Smooth muscle cell (in vitro differentiated cells): ENCODE measurements around the gene CSAD. TPM values are rescaled to one million over a fixed set of nuclear protein-coding genes. Genes with fewer than 3 reads are reported as not detected.

ENCODE experiments used
- DNase-seq: peaks from one replicate; lab custom pipeline; 2025; ENCODE audit not compliant: unreplicated experiment; lab: John Stamatoyannopoulos, UW
- H2AFZ ChIP-seq: fragments of 200-600 bp; sonication (generic); 2 replicates; pipeline ENCODE4 v1.6.0; 2016; ENCODE audit warnings: antibody characterized with exemption, low read depth, mild to moderate bottlenecking
- H3F3A ChIP-seq: fragments of 200-600 bp; sonication (generic); 2 replicates; pipeline ENCODE4 v1.6.0; 2017; ENCODE audit warnings: antibody characterized with exemption, low read depth
- H3K27ac ChIP-seq: fragments of 200-600 bp; sonication (generic); 2 replicates; pipeline ENCODE4 v1.5.1; 2016; ENCODE audit warnings: low read depth, mild to moderate bottlenecking
- H3K27me3 ChIP-seq: fragments of 200-600 bp; sonication (generic); 2 replicates; pipeline ENCODE4 v1.6.1; 2016; ENCODE audit warnings: low read depth, mild to moderate bottlenecking
- H3K36me3 ChIP-seq: fragments of 200-600 bp; sonication (generic); 2 replicates; pipeline ENCODE4 v1.5.1; 2016; ENCODE audit warnings: low read depth
- H3K4me1 ChIP-seq: fragments of 200-600 bp; sonication (generic); 2 replicates; pipeline ENCODE4 v1.5.1; 2016; ENCODE audit warnings: low read depth
- H3K4me2 ChIP-seq: fragments of 200-600 bp; sonication (generic); 2 replicates; pipeline ENCODE4 v1.6.0; 2016; ENCODE audit warnings: mild to moderate bottlenecking
- H3K4me3 ChIP-seq: fragments of 200-600 bp; sonication (generic); 2 replicates; pipeline ENCODE4 v1.5.1; 2016; ENCODE audit warnings: mild to moderate bottlenecking
- H3K79me2 ChIP-seq: fragments of 200-600 bp; sonication (generic); 2 replicates; pipeline ENCODE4 v1.6.0; 2016; ENCODE audit warnings: low read depth, mild to moderate bottlenecking
- H3K9ac ChIP-seq: fragments of 200-600 bp; sonication (generic); 2 replicates; pipeline ENCODE4 v1.6.0; 2016; ENCODE audit warnings: low read depth
- H3K9me3 ChIP-seq: fragments of 200-600 bp; sonication (generic); replicated peaks from 2 replicates; pipeline ENCODE4 v1.5.1; 2016; ENCODE audit warnings: low read depth
- H4K20me1 ChIP-seq: fragments of 200-600 bp; sonication (generic); 2 replicates; pipeline ENCODE4 v1.6.0; 2016; ENCODE audit warnings: low read depth
- CTCF ChIP-seq: fragments of 200-600 bp; sonication (generic); IDR thresholded peaks from 2 replicates; pipeline ENCODE4 v1.5.1; 2017; ENCODE audit warnings: borderline replicate concordance, mild to moderate bottlenecking, antibody characterized with exemption; ENCODE audit not compliant: insufficient read depth, poor library complexity, severe bottlenecking
- WGBS: methylation state at CpG from one replicate; pipeline ENCODE4 v1.1.7; 2016; ENCODE audit warnings: low lambda C conversion rate; 5-methylcytosine and 5-hydroxymethylcytosine counted together
- polyA plus RNA-seq: library from polyadenylated mRNA; unstranded; fragments of >200 nt; fragmentation: Nextera tagmentation; extraction: Ambion mirVana; gene quantifications from 2 replicates; pipeline ENCODE4 v1.2.1, GENCODE V29; 2016
- total RNA-seq: library from RNA; depleted of rRNA; stranded (reverse); fragments of >200 nt; gene quantifications from 2 replicates; pipeline ENCODE4 v1.2.3, GENCODE V29; 2014

The CSAD gene
- total RNA-seq: 9.0 and 10.6 TPM in 2 replicates
- polyA plus RNA-seq: 4.8 and 11.8 TPM in 2 replicates

- peaks cover 21% of the 10 kb centered on the region for H4K20me1 ChIP-seq
- WGBS: under 1% methylated on average over 64 of the region's 70 CpGs
- peak within 1 kb of the TSS; percentile 94 for H3K27ac ChIP-seq
- peak; percentile 89 for DNase-seq
- no peaks in the 10 kb centered on the region for H3K27me3 ChIP-seq
- H2AFZ ChIP-seq: peak within 1 kb of the TSS; percentile 97
- H3K79me2 ChIP-seq: peaks cover 23% of the 10 kb centered on the region
- H3K9me3 ChIP-seq: no peaks in the 10 kb centered on the region
- peaks cover 11% of the 10 kb centered on the region for H3F3A ChIP-seq
- H3K4me3 ChIP-seq: peak within 1 kb of the TSS; percentile 88
- H3K36me3 ChIP-seq: no peaks in the 10 kb centered on the region
- H3K9ac ChIP-seq: peak within 1 kb of the TSS; percentile 84
- peaks cover 27% of the 10 kb centered on the region for H3K4me1 ChIP-seq
- peak within 1 kb of the TSS; percentile 89 for H3K4me2 ChIP-seq
- TF ChIP-seq CTCF: no peak
Measured at GRCh38 chr12:53180220-53180930, at the start of gene CSAD, which contains the start of gene ZNF740. TSS of gene CSAD (minus strand) at chr12:53180925. CDS start at chr12:53173470, 7,455 bp downstream. TSS of gene ZNF740 (plus strand) at chr12:53180722. CDS start at chr12:53181984, 1,262 bp downstream.

GRCh38 chr12:53230108-53230845 is 49.6 kb upstream of the CSAD start:
- 82% methylated on average over 5 of the region's 10 CpGs for WGBS
- H3K4me1 ChIP-seq: peaks cover 42% of the 10 kb centered on the region
- peaks cover 11% of the 10 kb centered on the region for H3F3A ChIP-seq
- no peak overlapping the region for H2AFZ ChIP-seq
- peak overlapping the region; percentile 44 for H3K4me2 ChIP-seq
- H3K36me3 ChIP-seq: no peaks in the 10 kb centered on the region
- no peak overlapping the region for H3K9ac ChIP-seq
- no peak overlapping the region for H3K4me3 ChIP-seq
- peaks cover 7% of the 10 kb centered on the region for H3K79me2 ChIP-seq
- DNase-seq: no peak
- no peaks in the 10 kb centered on the region for H3K27me3 ChIP-seq
- H4K20me1 ChIP-seq: no peaks in the 10 kb centered on the region
- no peak for TF ChIP-seq CTCF
- H3K9me3 ChIP-seq: no peaks in the 10 kb centered on the region
- peak overlapping the region; percentile 35 for H3K27ac ChIP-seq

- Histone ChIP-seq H3K9me3 (no peaks in the 10 kb centered on the region), H3F3A (peaks cover 14% of the 10 kb centered on the region), H2AFZ (no peak overlapping the region), H3K79me2 (peaks cover 7% of the 10 kb centered on the region), H3K27me3 (no peaks in the 10 kb centered on the region), H4K20me1 (no peaks in the 10 kb centered on the region), H3K27ac (peak overlapping the region; percentile 35), H3K4me2 (no peak overlapping the region), H3K4me3 (no peak overlapping the region), H3K9ac (no peak overlapping the region), H3K36me3 (no peaks in the 10 kb centered on the region), H3K4me1 (peaks cover 43% of the 10 kb centered on the region)
- WGBS: 78% methylated on average over 2 of the region's 2 CpGs
- no peak for DNase-seq
- no peak for TF ChIP-seq CTCF
Measured at GRCh38 chr12:53229454-53229853, 48.7 kb upstream of the CSAD start.
